Parathyroid adenoma (tissue), 2 donors: Measurements from ENCODE around the gene ARID3A.
"Not testable (repeated sequence)": the region's sequence is repeated elsewhere in the genome, so short reads cannot be mapped to it uniquely, and the experiment has no call there.

Experiments used
- H2AFZ ChIP-seq: fragments of 300-600 bp; sonication (generic); one replicate; pipeline ENCODE4 v1.7.0; 2017; ENCODE audit warnings: antibody characterized with exemption, mild to moderate bottlenecking
- H3K27ac ChIP-seq: fragments of 300-600 bp; sonication (generic); one replicate; pipeline ENCODE4 v1.7.0; 2017
- H3K27me3 ChIP-seq: fragments of 300-600 bp; sonication (generic); one replicate; pipeline ENCODE4 v1.7.0; 2017; ENCODE audit warnings: low read length; ENCODE audit not compliant: control insufficient read depth, insufficient read depth
- H3K36me3 ChIP-seq: fragments of 300-600 bp; sonication (generic); one replicate; pipeline ENCODE4 v1.7.0; 2017; ENCODE audit warnings: low read length; ENCODE audit not compliant: control insufficient read depth, insufficient read depth
- H3K4me1 ChIP-seq: fragments of 300-600 bp; sonication (generic); one replicate; pipeline ENCODE4 v1.7.0; 2017; ENCODE audit warnings: control low read depth
- H3K4me2 ChIP-seq: fragments of 300-600 bp; sonication (generic); one replicate; pipeline ENCODE4 v1.7.0; 2017; ENCODE audit warnings: low read length
- H3K4me3 ChIP-seq: fragments of 300-600 bp; sonication (generic); one replicate; pipeline ENCODE4 v1.7.0; 2017; ENCODE audit warnings: low read depth, low read length
- H3K79me2 ChIP-seq: fragments of 300-600 bp; sonication (generic); one replicate; pipeline ENCODE4 v1.7.0; 2017; ENCODE audit warnings: control low read depth
- H3K9ac ChIP-seq: fragments of 300-600 bp; sonication (generic); one replicate; pipeline ENCODE4 v1.7.0; 2017; ENCODE audit warnings: mild to moderate bottlenecking
- H3K9me3 ChIP-seq: fragments of 300-600 bp; sonication (generic); one replicate; pipeline ENCODE4 v1.7.0; 2017; ENCODE audit warnings: low read length; ENCODE audit not compliant: control insufficient read depth
- TF ChIP-seq, protein P1 (sequence below): fragments of 300-600 bp; sonication (generic); IDR thresholded peaks from one replicate; pipeline ENCODE4 v1.7.0; 2017; ENCODE audit warnings: antibody characterized with exemption, mild to moderate bottlenecking
- donor health status: primary hyperparathyroidism.

ARID3A gene

DNA sequence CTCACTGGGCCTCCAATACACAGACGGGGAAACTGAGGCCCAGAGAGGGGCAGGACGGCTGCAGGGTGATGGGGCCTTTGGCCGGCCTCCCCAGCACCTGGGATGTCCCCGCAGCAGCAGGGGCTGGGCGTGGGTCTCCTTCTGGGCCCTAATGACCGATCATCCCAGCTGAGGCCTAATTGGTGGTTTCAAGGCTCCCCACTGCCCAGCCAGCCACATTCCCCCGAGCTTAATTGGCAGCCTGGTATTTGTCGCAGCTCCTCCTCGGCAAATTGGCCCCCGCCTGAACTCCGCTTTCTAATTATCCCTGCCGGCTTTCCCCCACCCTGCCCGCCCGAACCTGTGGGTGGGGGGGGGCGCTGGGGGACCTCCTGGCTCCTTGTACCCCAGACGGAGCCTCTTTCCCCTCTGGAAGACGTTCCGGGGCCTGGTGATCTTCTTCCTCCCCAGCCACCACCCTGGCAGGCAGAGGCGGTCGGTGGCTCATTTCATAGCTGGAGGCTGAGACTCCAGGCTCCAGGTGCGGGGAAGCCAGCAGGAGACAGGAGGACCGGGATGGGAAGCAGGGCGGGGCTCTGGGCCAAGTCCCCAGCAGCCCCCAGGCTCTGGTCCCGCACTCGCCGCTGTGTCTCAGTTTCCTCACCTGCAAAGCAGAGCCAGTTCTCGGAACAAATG, 31.1 kb downstream of the ARID3A start:
- no peaks in the 10 kb centered on the region for H3K27me3 ChIP-seq
- H2AFZ ChIP-seq, result no peak overlapping the region
- peaks cover 10% of the 10 kb centered on the region for H3K4me1 ChIP-seq
- no peak overlapping the region for H3K27ac ChIP-seq
- H3K9me3 ChIP-seq, result no peaks in the 10 kb centered on the region
- H3K36me3 ChIP-seq, result no peaks in the 10 kb centered on the region
- no peak overlapping the region for H3K9ac ChIP-seq
- peaks cover 40% of the 10 kb centered on the region for H3K79me2 ChIP-seq
- TF ChIP-seq, protein P1, sequence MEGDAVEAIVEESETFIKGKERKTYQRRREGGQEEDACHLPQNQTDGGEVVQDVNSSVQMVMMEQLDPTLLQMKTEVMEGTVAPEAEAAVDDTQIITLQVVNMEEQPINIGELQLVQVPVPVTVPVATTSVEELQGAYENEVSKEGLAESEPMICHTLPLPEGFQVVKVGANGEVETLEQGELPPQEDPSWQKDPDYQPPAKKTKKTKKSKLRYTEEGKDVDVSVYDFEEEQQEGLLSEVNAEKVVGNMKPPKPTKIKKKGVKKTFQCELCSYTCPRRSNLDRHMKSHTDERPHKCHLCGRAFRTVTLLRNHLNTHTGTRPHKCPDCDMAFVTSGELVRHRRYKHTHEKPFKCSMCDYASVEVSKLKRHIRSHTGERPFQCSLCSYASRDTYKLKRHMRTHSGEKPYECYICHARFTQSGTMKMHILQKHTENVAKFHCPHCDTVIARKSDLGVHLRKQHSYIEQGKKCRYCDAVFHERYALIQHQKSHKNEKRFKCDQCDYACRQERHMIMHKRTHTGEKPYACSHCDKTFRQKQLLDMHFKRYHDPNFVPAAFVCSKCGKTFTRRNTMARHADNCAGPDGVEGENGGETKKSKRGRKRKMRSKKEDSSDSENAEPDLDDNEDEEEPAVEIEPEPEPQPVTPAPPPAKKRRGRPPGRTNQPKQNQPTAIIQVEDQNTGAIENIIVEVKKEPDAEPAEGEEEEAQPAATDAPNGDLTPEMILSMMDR, result no peak
- H3K4me2 ChIP-seq, result no peak overlapping the region
- no peak overlapping the region for H3K4me3 ChIP-seq

DNA sequence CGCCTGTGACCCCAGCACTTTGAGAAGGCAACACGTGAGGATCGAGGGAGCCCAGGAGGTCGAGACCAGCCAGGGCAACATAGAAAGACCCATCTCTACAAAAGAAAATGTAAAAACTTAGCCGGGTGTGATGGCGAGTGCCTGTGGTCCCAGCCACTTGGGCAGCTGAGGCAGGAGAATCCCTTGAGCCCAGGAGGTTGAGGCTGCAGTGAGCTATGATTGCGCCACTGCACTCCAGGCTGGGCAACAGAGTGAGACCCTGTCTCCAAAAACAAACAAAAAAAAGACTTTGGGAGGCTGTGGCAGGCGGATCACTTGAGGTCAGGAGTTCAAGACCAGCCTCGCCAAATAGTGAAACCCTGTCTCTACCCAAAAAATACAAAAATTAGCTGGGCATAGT, 31.7 kb downstream of the ARID3A start:
- not testable (repeated sequence) for H3K4me3 ChIP-seq, H3K9ac ChIP-seq, H3K27me3 ChIP-seq, H3K4me1 ChIP-seq, H3K27ac ChIP-seq, H3K4me2 ChIP-seq, H3K36me3 ChIP-seq, H2AFZ ChIP-seq, H3K9me3 ChIP-seq
- peaks cover 36% of the 10 kb centered on the region for H3K79me2 ChIP-seq

DNA sequence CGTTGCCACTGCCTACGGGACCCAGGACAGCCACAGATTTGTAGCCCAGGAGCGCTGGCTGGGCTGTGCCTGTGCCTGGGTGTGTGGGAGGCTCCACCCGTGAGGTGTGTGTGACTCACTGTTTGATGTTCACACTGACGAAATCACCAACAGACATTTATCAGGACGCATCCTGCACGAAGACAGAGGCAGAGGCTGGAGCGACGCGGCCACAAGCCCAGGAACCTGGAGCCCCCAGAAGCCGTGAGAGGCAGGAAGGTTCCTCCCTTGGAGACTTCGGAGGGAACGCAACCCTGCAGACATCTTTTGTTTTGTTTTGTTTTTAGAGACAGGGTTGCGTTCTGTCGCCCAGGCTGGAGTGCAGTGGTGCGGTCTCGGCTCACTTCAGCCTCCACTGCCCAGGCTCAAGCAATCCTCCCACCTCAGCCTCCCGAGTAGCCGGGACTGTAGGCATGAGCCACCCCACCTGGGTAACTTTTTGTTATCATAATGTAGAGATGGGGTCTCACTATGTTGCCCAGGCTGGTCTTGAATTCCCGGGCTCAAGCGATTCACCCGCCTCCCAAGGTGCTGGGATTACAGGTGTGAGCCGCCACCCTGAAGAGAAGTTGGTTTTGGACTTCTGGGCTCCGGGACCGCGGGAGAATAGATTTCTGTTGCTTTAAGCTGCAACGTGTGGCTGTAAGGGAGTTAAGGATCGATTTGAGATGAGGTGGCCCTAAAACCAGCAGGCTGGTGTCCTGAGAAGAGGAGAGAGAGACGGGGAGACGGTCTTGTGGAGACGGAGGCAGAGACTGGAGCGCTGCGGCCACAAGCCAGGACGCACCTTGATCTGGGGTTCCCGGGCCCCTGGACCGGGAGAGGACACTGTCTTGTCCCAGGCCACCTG, 33.4 kb downstream of the ARID3A start:
- Histone ChIP-seq H3K27me3 (no peaks in the 10 kb centered on the region), H2AFZ (no peak overlapping the region)

DNA sequence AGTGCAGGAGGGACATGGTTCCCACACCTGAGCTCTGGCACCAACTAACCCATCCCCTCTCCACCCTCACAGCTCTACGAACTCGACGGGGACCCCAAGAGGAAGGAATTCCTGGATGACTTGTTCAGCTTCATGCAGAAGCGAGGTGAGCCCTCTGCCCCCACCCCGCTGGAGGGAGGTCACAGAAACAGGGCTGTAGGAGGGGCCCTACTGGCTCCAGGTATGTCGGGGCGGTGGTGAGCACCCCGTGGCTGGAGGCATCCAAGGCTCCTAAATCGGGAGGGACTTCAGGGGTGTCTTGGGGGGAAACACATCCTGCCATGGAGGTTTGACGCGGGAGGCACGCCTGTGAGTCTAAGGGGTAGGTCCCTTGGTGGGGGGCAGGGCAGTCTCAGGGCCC, 34.2 kb downstream of the ARID3A start:
- no peaks in the 10 kb centered on the region for H3K36me3 ChIP-seq
- H3K9ac ChIP-seq, result no peak overlapping the region
- H3K9me3 ChIP-seq, result no peaks in the 10 kb centered on the region
- no peak overlapping the region for H3K4me2 ChIP-seq
- no peaks in the 10 kb centered on the region for H3K27me3 ChIP-seq
- peaks cover 15% of the 10 kb centered on the region for H3K79me2 ChIP-seq
- no peak overlapping the region for H3K4me3 ChIP-seq
- no peak overlapping the region for H3K27ac ChIP-seq
- H3K4me1 ChIP-seq, result no peaks in the 10 kb centered on the region
- TF ChIP-seq, protein P1, result no peak
- H2AFZ ChIP-seq, result no peak overlapping the region

More for the DNA sequence above, 33.4 kb downstream of the ARID3A start:
- H3K4me3 ChIP-seq, result no peak overlapping the region
- H3K9me3 ChIP-seq, result no peaks in the 10 kb centered on the region
- no peak overlapping the region for H3K4me2 ChIP-seq
- no peak overlapping the region for H3K27ac ChIP-seq
- H3K36me3 ChIP-seq, result no peaks in the 10 kb centered on the region
- TF ChIP-seq, protein P1, result no peak
- H3K4me1 ChIP-seq, result no peaks in the 10 kb centered on the region
- peaks cover 20% of the 10 kb centered on the region for H3K79me2 ChIP-seq
- no peak overlapping the region for H3K9ac ChIP-seq

DNA sequence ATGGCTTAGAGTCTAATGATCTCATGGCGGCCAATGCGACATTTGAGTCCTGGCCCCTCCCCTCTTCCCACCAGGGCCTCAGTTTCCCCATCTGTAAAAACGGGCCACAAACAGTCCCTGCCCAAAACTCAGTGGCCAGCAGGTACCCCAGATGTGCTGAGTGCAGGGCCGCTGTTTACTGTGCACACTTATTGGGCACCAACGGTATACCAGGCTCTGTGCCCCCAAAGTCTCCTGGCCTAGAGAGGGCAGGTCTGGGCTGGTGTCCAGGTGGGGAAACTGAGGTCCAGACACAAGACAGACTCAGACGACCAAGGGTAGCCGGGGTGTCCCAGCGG, 34.7 kb downstream of the ARID3A start:
- Histone ChIP-seq H3K4me3 (no peak overlapping the region), H3K4me1 (no peaks in the 10 kb centered on the region), H3K9ac (no peak overlapping the region), H2AFZ (no peak overlapping the region), H3K36me3 (no peaks in the 10 kb centered on the region), H3K9me3 (no peaks in the 10 kb centered on the region), H3K79me2 (peaks cover 12% of the 10 kb centered on the region), H3K27me3 (no peaks in the 10 kb centered on the region), H3K4me2 (no peak overlapping the region), H3K27ac (no peak overlapping the region)
- TF ChIP-seq, protein P1, result no peak
